NCI-H1048 (cell line): ENCODE results near the gene SLC7A6OS.
"Not testable (repeated sequence)": the region's sequence is repeated elsewhere in the genome, so short reads cannot be mapped to it uniquely, and the experiment has no call there.

Experiments
- DNase-seq: peaks from one replicate; lab custom pipeline; 2025; lab: John Stamatoyannopoulos, UW

SLC7A6OS gene

DNA sequence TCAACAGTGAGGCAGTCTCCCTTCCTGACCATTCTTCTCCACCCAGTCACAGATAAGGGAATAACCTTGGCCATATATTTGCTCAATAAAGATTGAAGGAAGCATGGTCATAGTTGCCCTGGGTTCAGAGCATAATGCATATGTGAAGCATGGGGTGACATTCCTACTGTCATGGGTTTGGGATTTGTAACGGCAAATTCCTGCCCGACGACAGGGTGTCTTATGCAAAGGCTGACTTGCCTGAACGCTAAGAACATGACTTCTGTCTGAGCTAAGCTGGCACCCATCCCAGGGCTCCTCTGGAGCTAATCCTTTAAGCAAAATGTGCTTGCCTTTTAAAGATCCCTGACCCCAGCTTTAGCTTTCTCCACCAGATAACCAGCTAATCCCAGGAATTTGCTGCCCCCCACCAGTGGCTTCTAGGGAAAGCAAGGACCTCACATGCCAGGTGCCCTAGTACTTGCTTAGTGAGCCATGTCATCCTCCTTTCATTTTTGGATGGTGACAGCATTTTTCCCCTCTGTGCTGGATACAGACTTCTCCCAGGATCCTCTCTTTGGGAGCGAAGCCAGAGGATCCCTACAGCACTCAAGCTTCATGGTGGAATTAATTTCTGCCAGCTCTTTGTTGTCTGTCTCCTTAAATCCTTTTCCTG lies 11.7 kb downstream of the SLC7A6OS start:
- DNase-seq: no peak

GRCh38 chr16:68298312-68298711 lies 12.4 kb downstream of the SLC7A6OS start:
- DNase-seq: no peak

DNA sequence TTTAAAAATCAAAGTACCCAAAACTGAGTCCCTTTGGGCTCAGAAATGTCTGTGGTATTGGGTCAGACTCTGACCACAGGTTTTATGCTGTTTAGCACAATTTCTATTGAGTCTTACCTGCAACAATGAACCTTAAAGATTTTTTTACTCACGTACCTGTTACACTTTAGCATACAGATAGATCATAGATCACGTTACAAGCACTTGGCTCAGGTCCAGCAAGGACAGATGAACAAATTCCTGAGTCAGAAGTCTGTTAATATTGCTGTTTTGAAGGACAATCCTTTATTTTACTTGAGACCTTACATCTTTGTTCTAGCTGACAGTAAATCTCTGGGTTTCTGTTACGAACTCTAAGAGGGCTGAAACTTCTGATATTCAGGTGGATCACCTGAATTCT lies 12.8 kb downstream of the SLC7A6OS start:
- DNase-seq: no peak

GRCh38 chr16:68296693-68297092 lies 14.1 kb downstream of the SLC7A6OS start:
- no peak for DNase-seq

- DNase-seq: no peak
Observed at GRCh38 chr16:68296291-68296690, 14.5 kb downstream of the SLC7A6OS start.

GRCh38 chr16:68292425-68292824 lies 18.3 kb downstream of the SLC7A6OS start:
- no peak for DNase-seq

DNA sequence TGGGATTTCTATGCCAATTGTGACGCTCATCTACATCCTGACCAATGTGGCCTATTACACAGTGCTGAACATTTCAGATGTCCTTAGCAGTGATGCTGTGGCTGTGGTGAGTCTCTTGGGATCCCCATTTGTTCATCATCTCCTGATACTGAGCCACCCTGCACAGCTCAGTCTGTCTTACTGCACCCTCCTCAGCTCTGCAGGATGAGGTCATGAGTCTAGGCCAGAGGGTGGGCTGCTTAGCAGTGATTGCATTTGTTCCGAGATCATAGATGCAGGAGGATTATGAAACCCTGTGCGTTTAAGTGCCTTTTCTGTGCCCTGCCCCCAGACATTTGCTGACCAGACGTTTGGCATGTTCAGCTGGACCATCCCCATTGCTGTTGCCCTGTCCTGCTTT lies 19.5 kb downstream of the SLC7A6OS start:
- DNase-seq: no peak

DNA sequence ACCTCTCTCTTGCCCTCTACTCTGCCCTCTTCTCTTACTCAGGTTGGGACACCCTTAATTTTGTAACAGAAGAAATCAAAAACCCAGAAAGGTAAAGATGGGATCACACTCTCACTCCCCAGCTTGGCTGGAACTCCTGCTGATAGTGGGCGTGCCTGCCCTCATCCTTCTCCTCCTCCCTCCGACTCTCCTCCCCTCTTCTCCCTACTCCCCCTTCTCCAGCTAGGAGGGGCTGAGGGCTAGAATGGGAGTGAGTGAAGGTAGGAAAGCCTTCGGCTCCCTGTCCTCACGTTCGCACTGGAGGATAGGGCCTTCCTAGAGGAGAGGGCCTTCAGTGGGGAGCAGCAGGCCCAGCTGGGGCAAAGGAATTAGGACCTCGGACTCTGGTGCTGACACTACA lies 20.3 kb downstream of the SLC7A6OS start:
- no peak for DNase-seq

DNA sequence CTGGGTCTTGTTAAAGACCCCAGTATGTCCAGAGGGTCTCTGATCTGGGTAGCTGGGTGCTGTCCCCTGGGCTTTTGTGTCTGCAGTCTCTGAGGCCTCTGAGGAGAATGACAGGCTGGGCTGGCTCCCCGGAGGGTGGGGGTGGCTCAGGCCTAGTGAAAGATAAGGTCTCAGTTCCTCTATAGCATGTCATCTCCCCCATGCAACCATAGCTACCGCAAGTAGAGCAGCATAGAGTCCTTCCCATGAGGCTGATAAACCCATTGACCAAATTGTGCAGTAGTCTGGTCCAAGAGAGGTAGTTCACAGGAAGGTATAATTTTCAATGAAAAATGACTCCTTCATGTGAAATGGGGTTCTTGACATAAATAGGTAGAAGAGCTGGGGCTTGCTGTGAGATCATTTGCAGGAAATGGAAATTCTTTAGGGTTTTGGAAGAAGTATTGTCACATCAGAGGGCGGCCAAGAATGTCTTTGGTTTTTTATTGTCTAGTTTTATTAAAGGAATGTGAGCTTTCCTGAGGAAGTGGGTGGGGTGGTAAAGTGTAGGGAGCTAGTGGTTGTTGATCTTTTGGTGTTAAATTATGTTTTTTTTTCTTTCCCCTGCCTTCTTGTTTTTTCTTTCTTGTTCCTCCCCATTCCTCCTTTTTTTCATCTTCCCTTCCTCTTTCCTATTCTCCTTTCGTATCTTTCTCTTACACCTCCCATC lies 21.0 kb downstream of the SLC7A6OS start:
- no peak for DNase-seq

DNA sequence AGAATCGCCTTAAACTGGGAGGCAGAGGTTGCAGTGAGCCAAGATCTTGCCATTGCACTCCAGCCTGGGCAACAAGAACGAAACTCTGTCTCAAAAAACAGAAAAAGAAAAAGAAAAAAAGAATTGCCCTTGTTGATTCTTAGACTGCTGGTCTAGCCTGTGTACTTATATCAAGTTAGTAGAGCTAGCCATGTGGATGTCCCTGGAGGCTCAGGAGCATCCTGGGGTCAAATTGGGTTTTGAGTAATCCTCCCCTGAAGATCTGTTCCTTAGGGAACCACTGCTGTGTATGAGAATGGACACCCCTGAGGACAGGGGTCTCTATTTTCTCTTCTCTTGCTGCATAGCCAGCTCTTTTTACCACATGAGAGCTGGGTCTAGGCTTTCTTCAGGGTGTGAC lies 21.5 kb downstream of the SLC7A6OS start:
- DNase-seq: no peak

DNA sequence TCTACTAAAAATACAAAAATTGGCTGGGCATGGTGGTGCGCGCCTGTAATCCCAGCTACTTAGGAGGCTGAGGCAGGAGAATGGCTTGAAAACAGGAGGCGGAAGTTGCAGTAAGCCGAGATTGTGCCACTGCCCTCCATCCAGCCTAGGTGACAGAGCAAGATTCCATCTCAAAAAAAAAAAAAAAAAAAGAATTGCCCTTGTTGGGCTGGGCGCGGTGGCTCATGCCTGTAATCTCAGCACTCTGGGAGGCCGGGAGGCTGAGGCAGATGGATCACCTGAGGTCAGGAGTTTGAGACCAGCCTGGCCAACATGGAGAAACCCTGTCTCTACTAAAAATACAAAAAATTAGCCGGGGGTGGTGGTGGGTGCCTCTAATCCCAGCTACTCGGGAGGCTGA lies 21.9 kb downstream of the SLC7A6OS start:
- DNase-seq: not testable (repeated sequence)

GRCh38 chr16:68288252-68288650 lies 22.5 kb downstream of the SLC7A6OS start:
- no peak for DNase-seq

DNA sequence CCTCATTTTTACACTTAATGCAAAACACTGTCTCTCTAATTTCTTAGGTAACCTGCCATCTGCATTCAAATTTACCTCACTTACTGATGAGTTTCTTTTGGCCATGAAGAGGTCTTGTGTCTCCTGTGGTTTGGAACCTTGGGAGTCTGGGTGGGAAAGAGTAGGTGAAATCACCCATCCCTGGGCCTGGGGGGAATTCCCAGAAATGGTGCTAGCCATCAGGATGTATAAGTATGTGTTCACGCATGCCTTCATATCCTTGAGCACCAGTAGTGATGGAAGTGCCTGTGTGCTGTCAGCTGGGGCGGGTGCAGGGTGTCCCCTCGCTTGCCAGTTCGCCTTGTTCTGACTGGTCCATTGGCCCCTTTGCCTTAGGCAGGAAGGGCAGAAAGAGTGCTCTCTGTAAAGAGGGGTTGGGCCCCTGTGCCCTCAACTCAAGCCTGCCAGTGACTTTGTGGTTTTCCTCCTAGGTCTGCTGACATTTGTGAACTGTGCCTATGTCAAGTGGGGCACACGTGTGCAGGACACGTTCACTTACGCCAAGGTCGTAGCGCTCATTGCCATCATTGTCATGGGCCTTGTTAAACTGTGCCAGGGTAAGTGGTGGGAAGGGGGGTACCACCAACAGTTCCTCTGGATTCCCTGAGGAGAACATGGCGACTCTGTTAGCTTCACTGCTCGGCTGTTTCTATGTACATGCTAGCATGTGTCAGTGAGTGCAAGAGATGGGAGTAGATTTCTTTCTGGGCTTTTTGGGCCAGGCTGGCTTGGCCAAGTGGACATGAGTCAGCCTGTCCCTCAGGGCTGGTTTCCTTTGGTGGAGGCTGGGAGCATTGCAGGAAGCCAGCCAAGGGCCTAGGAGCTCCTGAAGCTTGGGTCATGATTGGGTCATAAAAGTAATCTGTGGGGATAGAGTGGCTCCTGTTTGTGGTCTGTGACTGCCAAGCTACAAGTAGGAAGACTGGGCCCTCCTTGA lies 23.2 kb downstream of the SLC7A6OS start:
- no peak for DNase-seq

DNA sequence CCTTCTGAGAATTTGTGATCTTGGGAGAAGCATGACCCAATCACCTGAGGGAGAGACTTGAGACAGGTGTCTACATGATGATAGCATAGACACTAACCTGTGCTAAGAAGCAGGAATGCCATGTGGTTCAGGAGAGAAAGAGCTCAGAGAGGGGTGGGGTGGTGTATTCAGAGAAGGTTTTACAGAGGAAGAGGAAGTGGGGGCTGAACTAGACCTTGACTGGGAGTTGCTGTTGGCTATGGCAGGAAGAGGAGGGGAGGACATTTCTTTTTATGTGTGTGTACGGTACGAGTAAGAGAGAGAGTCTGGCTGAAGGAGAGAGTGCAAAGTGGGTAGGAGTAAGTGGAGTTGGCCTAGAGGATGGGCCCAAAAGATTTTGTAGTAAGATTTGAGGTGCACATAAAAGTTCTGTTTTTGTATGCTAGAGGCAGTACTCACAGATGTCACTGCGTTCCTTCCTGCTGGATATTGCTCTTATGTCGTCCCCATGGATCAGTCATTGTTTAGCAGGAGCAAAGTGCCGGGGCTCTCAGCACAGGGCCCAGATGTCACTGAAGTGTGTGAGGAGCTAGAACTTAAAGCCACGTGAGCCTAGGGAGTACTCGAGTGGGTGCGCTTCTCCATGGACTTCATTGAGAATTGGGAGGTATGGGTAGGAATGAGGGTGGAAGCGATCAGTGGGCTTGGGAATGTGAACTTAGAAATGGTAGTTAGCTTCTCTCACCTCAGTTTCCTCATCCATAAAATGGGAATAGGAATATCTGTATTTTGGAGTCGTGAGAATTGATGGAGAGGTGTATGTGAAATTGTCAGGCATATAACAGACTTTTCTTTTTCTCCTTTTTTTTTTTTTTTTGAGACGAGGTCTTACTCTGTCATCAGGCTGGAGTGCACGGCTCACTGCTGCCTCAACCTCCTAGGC lies 24.3 kb downstream of the SLC7A6OS start:
- no peak for DNase-seq

GRCh38 chr16:68285683-68286082 lies 25.1 kb downstream of the SLC7A6OS start:
- DNase-seq: no peak

GRCh38 chr16:68284847-68285246 lies 25.9 kb downstream of the SLC7A6OS start:
- DNase-seq: no peak

DNA sequence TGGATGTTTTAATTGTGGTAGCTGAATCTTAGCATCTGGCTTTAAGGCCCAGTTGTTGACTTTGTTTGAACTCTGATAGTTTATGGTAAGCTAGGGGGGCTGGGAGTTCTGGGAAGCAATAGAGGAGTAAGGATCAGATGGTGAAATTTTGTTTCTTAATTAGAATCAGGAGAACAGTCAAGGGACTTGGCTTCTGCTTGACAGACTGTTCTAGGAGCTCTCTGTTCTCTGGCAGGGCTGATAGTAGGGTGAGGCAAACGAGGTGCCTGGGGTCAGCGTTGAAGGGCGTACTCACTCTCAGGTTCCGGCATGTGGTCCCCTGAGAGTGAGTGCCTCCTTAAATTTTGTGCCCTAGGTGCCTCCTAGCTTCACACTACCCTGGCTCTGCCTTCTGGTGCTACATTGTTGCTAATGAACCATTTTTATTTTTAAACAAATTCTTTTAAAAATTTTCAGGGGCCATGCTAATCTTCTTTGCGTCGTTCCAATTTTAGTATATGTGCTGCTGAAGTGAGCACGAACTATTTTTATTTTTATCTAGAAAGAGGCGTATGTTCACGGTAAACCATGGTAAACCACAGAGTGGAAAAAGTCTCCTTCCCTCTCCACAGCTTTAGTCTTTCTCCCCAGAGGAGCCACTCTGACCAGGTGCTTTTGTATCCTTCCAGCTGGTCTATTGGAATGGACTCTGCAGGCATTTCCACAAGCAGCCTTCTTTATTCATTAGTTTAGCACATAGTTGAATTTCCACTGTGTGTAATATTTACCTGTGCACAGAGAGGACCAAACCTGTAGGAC lies 26.7 kb downstream of the SLC7A6OS start:
- DNase-seq: no peak

DNA sequence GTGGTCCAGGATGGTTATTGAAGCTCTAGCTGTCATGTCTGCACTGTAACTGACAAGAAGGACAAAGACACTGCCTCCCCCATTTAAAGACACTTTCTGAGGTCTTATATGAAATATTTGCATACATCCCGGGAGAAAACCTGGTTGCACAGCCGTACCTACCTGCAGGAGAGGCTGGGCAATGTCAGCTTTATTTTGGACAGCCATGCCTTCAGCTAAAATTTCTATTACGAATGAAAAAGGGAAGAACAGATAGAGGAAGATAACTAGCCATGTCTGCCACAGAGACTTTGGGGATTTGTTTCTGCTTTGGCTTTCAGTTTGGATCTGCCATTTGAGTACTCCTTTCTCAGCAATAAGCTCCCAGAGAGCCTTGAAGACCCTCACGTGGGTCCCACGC lies 27.4 kb downstream of the SLC7A6OS start:
- DNase-seq: no peak

DNA sequence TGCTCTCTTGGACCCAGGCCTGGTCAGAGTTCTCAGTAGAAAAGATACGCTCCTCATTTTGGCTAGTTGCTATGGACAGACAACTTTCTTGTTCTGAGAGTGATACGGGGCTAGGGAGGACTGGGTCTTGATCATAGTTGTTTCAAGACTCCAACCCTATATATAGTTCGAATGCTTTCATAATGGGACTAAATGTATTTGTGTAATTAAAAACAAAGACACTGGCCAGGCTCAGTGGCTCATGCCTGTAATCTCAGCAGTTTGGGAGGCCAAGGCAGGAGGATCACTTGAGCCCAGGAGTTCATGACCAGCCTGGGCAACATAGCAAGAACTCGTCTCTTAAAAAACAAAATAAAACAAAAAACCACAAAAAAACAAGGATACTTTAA lies 28.7 kb downstream of the SLC7A6OS start:
- no peak for DNase-seq

GRCh38 chr16:68281368-68282063 lies 29.2 kb downstream of the SLC7A6OS start:
- DNase-seq: no peak
